GM12891 (cell line): ENCODE data around the gene CDV3.

Experiments used
- POLR2A ChIP-seq: IDR thresholded peaks from 2 replicates; pipeline ENCODE4 v1.6.1; 2011; ENCODE audit warnings: low read depth, low read length, control low read depth
- POU2F2 ChIP-seq: IDR thresholded peaks from 2 replicates; pipeline ENCODE4 v1.6.1; 2011; ENCODE audit warnings: low read depth, mild to moderate bottlenecking, control low read depth, low read length, moderate library complexity

DNA sequence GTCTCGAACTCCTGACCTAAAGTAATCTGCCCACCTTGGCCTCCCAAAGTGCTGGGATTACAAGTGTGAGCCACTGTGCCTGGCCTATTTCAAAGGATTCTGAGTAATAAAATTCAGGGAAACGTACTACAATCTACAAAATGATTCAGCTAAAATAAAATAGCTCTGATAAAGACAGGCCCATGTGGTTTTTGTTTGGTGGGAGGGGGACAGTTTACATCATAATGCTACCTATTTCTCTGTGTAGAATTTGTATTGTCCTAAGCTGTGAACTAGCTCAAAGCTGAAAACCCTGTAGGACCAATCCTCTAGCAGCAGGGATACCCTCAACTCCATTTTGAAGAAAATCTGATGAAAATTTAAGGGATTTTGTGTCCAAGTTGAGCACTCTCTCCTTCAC, 25.8 kb downstream of the CDV3 start:
- no peak for TF ChIP-seq POLR2A
- no peak for TF ChIP-seq POU2F2
